Skeletal muscle cell (primary cell): ENCODE results near the gene WSCD2.

Experiments
- DNase-seq: peaks from one replicate; pipeline ENCODE4 v3.0.0-alpha.2; 2010; ENCODE audit warnings: low read depth
- H3K4me3 ChIP-seq: 2 replicates; pipeline ENCODE4 v1.5.1; 2011; ENCODE audit warnings: low read depth, mild to moderate bottlenecking, control low read depth, low read length, moderate library complexity

Gene WSCD2

DNA sequence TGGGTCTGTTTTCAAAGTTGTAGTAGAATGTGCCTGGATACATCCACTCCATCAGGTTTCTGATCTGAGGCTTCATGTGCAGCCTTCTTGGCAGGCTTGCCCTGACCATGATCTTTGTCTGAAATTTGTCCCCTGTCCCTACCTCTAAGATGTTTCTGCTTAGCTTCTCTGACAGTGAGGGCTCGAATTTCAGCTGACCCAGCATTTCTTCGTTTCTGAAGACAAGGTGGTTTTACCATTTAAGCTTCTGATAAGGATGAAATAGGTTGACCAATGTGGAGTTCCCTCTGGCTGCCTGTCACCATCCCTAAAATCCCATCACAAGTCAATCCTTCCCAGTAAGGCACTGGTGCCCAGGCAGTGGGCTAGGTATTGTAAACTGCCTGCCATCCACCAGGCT, 153.1 kb downstream of the WSCD2 start:
- no peak for DNase-seq
- no peak overlapping the region for H3K4me3 ChIP-seq

DNA sequence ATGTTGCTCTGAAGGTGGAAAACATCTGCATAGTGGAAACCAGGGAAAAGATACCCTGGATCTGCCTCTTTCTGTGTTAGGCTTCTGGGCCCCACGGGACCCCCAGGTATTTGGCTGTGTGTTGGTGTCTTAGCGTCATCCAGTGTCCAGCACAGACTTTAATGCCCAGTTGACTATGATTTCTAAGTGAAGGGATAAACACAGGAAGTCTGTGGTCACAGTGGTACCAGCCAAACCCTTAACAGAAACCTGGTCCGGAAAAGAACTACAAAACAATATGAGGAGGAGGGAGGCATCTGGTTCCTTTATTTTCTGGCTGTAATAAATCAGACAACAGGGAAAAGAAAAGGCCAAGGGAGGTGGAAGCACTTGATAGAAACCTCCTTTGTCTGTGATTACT, 153.6 kb downstream of the WSCD2 start:
- DNase-seq = no peak
- no peak overlapping the region for H3K4me3 ChIP-seq

DNA sequence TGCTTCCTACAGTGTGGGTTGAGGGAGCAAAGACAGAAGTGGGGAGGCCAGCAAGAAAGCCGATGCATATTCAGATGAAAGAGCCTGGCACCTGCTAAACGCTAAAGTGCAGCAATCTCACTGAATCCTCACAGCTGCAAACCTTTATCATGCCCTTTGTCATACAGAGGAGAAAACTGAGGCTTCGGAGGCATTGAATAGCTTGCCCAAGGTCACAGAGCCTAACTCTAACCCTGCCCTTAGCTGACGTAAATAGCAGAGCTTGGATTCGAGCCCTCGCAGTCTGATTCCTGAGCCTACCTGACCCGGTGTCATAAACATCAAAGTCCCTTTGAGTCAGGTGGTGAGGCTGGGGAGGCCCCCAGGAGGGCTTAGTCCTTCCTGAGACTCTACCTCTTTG, 155.1 kb downstream of the WSCD2 start:
- DNase-seq = no peak
- H3K4me3 ChIP-seq = no peak overlapping the region

DNA sequence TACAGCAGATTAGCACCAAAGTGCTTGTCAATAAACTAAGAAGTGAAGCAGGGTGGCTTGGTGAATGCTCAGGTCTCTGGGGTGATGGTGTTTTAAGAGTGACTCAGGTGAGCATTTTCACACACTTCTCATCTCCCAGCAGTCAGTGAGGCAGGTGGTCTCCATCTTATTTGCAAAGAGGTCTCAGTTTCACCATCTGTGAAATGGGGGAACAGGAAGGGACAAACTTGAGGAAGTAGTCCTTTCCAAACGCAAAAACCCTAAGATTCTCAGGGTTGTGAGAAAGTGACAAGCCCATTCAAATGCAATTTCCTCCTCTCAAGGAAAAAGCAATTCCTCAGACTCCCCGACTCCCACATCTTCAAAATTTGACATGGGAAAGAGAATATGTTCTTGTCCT, 155.9 kb downstream of the WSCD2 start:
- H3K4me3 ChIP-seq = no peak overlapping the region
- no peak for DNase-seq

DNA sequence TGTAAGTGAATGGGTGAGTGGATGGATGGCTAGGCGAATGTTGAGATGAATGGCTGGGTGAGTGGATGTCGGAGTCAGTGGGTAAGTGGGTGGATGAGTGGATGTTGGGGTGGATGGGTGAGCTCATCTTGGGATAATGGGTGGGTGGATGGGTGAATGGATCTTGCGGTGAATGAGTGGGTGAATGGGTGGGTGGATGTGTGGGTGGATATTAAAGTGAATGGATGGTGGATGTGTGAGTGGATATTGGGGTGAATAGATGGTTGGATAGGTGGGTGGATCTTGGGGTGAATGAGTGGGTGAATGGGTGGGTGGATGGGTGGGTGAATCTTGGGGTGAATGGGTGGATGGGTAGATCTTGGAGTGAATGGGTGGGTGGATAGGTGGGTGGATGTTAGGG, 158.1 kb downstream of the WSCD2 start:
- no peak overlapping the region for H3K4me3 ChIP-seq
- DNase-seq = no peak

DNA sequence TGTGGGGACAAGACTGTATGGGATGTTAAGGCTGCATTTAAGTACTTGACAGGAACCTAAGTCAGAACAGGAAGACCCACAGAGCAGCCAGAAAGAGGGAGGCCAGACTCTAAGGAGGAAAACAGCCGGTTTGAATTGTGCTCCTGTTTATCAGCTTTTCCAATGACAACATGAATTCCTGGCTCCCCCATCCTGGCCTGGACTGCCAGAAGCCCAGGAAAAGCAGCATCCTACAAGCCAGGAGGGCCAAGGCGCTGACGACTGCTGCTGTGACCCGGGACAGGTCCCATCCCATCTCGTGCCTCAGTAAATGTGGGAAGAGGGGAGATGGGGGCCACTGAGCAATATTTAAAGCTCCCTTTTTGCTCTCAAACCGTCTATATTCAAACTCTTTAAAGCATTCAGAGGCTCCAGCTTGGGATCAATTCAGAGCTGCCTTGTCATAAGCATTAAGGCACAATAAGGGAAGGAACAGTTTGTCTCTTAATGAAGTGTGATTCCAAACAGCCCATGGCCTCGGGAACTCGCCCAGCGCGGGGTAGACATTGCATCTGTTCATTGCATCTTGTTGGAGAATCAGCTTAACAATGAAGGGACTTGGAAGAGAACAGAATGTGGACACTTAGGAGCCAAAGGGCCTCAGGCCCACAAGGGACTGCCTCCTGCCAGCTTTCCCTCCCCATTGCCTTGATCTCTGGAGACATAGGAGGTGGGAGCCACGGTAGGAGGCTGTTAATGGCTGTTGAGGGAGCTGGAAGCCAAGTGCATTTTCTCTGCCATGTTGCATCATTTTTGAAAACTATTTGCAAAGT, 160.5 kb downstream of the WSCD2 start:
- no peak for DNase-seq
- no peak overlapping the region for H3K4me3 ChIP-seq

DNA sequence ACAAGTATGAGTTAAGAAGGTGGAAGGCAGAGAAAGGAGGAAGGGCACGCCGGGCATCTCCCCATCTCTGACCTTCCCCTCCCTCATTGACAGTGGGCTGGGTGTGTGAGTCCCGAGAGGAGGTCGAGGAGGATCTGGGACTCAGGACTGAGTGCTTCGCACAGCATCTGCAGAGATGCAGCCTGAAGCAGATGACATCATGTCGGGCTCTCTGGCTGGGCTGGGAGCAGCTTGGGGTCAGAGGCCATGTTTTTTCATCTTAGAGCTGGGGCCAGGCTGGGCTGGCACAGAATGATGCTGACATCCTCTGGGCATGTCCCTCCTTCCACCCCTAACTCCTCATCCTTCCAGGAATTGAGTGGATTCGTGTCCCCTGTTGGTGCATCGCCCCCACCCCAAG, 166.6 kb downstream of the WSCD2 start:
- no peak for DNase-seq
- no peak overlapping the region for H3K4me3 ChIP-seq

DNA sequence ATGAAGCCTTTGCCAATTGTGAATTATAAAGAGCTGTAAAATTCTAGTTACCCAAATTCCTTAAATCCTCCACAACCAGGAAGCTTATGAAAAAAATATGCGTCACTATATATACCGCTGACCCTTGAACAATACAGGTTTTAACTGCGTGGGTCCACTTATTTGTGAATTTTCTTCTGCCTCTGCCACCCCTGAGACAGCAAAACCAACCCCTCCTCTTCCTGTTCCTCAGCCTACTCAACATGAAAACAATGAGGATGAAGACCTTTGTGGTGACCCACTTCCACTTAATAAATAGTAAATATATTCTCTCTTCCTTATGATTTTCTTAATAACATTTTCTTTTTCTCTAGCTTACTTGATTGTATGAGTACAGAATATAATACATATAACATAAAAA, 167.9 kb downstream of the WSCD2 start:
- no peak for DNase-seq
- H3K4me3 ChIP-seq = no peak overlapping the region

DNA sequence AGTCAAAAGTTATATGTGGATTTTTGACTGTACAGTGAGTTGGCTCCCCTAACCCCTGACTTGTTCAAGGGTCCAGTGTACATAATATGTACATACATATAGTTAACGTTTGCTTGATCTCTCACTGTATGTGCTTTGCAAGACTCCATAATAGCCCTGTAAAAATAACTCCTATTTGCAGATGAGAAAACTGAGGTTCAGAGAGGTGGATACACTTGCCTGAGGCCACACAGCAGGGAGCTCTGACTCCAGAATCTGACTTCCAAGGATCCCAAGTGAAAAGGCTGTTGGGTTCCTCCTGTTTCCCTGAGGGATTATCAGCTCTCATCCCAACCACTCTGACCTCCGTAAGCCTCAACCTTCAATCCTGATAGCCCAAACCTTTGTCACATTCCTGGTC, 168.3 kb downstream of the WSCD2 start:
- DNase-seq = no peak
- no peak overlapping the region for H3K4me3 ChIP-seq

DNA sequence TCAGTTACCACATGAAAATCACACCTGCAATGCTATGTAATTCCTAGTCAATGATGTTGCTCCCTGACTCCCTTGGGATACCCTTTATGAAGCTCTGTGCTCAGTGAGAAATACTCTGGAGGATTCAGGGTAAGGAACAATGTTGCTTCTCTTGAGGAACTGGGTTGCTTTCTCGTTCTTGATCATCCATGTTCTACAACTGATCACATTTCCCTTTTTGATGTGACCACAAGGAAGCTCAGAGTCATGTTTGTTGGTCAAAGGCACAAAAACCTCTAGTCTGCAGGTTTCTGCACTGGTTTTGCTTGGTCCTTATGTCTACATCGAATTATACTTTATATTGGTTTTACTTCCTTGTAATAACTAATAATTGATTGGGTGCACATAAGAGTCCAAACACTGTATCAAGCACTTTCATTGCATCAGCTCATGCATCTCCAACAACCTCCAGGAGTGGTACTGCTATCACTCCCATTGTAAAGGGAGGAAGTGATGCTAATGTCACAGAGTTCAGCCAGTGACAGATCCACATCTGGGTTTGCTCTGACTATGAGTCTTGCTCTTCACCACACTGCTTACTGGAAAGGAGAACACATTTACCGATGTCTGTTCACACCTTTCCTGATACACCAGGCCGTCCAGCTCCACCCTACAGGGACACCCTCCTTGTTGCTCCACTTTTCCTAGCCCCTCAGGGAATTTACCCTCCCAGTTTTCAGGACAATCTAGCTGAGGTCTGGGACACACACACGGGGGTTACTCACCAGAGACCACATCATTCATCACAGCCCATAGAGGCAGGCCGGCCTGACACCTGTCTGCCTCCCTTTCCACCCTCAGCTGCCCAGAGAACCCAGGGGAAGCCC, 169.0 kb downstream of the WSCD2 start:
- no peak for DNase-seq
- no peak overlapping the region for H3K4me3 ChIP-seq

DNA sequence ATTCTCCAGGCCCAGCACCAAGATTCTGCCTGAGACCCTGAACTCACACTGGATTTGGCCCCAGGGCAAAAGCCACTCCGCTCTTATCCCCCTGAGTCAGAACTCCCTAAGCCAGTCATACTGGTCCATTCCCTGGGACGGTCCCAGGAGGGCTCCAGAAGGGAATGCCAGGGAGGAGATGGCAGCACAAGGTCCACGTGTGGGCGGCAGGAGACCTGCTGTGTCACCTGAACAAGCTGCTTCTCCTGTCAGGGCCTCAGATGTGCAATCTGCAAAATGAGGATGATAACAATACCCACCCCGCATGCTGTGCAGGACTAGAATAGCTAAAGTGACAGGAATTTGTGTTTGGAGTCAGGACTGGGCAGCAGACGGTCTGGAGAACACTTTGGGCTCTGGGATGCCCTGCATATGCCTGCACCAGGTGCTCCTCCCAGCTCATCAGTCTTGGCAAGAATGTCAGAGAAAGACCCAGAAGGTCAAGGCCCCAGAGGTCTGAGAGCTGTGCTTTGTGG, 169.7 kb downstream of the WSCD2 start:
- no peak overlapping the region for H3K4me3 ChIP-seq
- no peak for DNase-seq

DNA sequence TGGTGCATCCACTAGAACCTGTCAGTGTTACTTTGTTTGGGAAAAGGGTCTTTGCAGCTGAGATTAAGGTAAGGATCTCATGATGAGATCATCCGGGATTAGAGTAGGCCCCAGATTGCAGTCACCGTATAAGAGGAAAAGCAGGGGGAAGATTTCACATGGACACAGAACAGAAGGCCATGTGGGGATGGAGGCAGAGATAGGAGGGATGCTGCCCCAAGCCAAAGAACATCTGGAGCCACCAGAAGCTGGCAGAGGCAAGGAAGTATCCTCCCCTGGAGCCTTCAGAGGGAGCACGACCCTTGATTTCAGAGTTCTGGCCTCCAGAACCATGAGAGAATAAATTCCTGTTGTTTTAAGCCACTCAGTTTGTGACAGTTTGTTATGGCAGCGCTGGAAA, 170.4 kb downstream of the WSCD2 start:
- no peak for DNase-seq
- H3K4me3 ChIP-seq = no peak overlapping the region
